GM18870 (cell line): ENCODE data around the gene ITM2C.

Source experiments
- ATAC-seq: cut with Tn5 transposase; IDR thresholded peaks from one replicate; pipeline ENCODE4 v1.9.1; 2021; ENCODE audit warnings: moderate library complexity; ENCODE audit not compliant: unreplicated experiment

The ITM2C gene, protein sequence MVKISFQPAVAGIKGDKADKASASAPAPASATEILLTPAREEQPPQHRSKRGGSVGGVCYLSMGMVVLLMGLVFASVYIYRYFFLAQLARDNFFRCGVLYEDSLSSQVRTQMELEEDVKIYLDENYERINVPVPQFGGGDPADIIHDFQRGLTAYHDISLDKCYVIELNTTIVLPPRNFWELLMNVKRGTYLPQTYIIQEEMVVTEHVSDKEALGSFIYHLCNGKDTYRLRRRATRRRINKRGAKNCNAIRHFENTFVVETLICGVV

DNA sequence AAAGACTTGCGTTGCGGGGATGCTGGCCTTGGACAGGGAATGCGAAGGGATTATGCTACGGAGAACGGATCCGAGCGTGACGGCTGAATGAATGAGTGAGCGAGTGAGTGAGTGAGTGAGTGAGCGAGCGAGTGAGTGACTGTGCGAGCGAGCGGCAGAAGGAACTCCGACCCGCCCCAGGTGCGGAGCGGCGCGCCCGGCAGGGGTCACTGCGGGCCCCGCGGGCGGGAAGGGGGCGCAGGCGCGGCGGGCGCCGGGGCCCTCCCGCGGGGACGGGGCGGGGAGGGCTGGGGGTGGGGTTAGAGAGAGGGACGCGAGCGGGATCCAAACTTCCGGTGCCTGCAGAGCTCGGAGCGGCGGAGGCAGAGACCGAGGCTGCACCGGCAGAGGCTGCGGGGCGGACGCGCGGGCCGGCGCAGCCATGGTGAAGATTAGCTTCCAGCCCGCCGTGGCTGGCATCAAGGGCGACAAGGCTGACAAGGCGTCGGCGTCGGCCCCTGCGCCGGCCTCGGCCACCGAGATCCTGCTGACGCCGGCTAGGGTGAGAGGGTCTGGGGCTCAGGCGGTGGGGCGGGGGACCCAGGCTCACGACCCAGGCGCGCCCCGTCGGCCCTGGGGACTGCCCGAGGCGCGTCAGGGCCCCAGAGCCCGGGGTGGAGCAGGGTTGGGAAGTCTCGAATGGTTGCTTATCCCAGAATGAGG lies at the start of gene ITM2C:
TSS of gene ITM2C (plus strand) at position 338 of the 702 bp plus-strand sequence. CDS start at position 422, 84 bp downstream.
- ATAC-seq, result no peak

DNA sequence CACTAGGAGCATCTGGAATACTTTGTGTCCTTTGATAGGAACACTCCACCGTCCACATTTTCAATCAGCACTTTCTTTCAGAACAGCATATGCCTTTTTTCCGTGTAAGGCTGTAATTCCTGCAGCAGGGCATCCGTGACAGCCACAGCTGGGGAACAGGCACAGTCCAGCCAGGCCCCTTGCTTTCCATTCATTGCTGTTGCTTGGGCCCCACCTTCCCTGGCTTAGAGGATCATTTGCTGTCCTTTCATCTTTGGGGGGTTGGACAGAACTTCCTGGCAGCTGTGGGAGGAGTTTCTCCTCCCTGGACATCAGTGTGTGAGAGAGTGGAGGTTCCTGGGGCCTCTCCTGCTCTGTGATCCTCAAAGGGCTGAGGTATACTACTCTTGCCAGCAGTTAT lies 49.7 kb upstream of the ITM2C start:
- no peak for ATAC-seq

- ATAC-seq, result no peak
Observed at GRCh38 chr2:230816735-230817134, 48.0 kb upstream of the ITM2C start.

- no peak for ATAC-seq
Observed at GRCh38 chr2:230819433-230819832, 45.3 kb upstream of the ITM2C start.

- ATAC-seq, result no peak
Observed at GRCh38 chr2:230821261-230821990, 43.3 kb upstream of the ITM2C start.

DNA sequence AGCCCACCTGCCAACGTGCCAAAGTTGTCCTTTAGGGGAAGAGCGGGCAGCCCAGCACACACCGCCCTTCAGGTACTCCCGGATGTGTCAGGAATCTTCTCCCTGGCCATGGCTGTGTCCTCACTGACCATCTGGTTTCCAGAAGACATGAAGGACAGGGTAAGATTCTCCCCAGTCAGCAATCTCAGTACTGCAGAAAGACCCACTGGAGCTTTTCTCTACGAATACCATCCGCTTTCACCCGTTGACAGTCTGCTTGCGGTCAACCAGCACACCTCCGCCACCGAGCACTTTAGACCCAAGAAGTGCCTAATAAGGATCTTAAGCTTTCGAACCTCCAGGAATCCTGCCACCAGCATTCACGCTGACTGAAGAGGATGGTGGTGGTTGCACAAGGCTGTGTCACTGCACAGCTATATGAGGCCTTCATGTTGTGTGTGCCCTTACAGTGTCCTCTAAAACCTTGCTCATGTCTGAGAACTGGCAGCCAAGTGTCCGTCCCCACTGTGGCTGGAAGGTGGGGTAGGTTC lies 42.7 kb upstream of the ITM2C start:
- ATAC-seq, result no peak

- no peak for ATAC-seq
Observed at GRCh38 chr2:230823264-230823964, 41.3 kb upstream of the ITM2C start.

- peak; percentile 50 for ATAC-seq
Observed at GRCh38 chr2:230824406-230824978, 40.2 kb upstream of the ITM2C start.

DNA sequence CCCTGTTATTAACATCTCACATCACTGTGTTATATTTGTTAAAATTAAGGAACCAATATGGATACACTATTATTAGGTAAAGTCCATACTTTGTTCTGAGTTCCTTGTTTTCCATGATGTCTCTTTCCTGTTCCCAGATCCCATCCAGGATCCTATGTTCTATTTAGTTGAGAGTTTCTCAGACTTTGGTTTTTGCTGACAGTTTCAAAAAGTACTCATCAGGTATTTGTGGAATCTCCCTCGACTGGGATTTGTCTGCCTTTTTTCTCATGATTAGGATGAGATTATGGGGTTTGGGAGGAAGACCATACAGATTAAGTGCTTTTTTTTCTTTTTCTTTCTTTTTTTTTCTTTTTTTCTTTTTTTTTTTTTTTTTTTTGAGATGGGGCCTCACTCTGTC lies 39.4 kb upstream of the ITM2C start:
- no peak for ATAC-seq

DNA sequence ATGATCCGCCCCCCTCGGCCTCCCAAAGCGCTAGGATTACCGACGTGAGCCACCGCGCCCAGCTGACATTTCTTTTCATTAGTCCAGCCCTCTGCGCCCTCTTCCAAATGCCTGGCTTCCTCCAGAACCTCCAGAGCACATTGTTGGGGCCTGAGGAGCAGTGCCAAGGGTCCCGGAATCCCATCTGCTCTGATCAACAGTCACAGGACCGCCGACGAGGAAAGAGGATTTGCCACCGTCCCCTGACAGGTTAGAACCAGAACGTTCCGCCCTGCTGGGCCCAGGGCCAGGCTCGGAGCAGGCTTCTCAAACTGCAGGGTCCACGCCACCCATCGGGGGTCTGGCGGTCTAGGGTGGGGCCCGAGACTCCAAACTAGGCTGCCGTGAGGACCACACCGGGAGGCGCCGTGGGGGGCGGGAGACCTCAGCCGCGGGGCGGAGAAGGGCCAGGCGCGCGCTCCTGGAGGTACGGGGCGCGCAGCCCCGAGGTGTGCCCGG lies 36.9 kb upstream of the ITM2C start:
- ATAC-seq, result no peak

DNA sequence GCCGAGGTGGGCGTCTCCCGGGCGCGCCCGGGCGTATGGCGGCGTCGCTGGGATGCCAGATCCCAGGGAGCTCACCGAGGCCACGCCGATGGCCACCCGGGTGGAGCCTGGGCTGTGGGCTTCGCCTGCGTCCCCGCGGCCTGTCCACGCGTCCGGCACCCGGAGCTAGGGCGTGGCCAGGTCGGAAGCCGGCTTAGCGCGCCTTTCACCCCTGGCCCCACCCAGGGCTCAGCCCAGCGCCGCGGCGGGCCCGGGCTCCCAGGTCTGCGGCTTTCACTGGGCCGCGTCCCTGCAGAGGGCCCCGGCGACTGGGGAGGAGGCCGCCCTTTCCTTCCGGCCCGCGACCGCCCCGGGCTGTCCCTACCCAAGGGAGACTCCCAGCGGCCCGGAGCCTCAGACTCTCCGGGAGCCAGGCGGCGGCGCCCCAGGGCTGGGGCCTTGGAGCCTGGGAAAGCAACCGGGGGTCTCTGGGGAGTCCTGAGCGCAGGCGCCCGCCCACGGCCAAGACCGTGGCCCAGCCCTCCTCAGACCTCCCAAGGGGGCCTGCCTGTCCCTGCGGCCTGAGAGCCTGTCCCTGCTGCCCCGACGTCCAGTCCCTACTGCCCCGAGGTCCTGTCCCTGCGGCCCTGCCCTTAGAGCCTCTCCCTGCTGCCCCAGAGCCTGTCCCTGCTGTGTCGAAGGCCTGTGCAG lies 36.3 kb upstream of the ITM2C start:
- ATAC-seq, result no peak

GRCh38 chr2:230829293-230829692 lies 35.4 kb upstream of the ITM2C start:
- ATAC-seq, result no peak

DNA sequence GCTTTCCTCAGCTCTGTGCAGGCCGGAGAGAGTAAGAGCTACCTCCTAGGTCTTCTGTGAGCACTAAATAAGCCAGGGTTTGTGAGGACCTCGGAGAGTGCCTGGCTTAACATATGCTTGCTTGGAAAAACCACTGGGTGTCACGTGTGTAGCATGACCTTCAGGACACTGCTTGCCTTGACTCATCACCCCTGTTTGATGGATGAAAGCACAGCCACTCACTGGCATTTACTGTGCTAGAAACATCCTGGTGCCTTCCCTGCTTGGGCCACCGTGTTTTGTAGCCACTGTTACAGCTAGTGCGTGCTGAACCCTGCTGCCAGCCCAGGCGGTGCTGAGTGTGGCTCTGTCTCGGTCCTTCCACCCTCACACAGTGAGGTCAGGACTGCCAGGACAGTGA lies 34.8 kb upstream of the ITM2C start:
- no peak for ATAC-seq

DNA sequence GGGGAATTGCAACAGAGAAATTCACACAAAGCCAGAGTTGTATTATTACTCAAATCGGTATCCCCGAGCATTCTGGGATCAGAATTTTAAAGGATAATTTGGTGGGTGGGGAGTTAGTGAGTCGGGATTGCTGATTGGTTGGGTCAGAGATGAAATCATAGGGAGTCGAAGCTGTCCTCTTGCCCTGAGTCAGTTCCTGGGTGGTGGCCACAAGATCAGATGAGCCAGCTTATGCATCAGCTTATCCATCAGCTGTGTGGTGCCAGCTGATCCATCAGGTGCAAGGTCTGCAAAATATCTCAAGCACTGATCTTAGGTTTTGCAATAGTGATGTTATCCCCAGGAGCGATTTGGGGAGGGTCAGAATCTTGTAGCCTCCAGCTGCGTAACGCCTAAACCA lies 34.3 kb upstream of the ITM2C start:
- no peak for ATAC-seq

DNA sequence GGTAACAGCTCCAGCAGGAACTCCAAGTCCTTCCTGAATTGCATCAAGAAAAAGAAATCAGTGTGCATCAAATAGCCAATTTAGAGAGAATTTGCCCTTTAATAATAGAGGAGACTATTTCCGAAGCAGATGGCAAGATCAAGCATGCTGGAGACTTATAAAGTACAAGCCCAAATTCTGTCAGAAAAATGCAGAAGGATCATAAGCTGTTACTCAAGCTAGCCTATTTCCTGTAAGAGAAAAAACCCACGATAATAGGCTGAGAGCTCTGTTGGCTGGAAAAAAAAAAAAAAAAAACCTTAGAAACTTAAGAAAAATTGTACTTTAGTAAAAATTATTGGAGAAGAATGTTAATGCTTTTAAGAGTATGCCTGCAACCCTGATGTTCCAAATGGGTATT lies 24.4 kb upstream of the ITM2C start:
- ATAC-seq, result no peak

GRCh38 chr2:230842473-230842872 lies 22.3 kb upstream of the ITM2C start:
- ATAC-seq, result no peak

- no peak for ATAC-seq
Observed at GRCh38 chr2:230843132-230843531, 21.6 kb upstream of the ITM2C start.

GRCh38 chr2:230846360-230846759 lies 18.4 kb upstream of the ITM2C start:
- no peak for ATAC-seq

DNA sequence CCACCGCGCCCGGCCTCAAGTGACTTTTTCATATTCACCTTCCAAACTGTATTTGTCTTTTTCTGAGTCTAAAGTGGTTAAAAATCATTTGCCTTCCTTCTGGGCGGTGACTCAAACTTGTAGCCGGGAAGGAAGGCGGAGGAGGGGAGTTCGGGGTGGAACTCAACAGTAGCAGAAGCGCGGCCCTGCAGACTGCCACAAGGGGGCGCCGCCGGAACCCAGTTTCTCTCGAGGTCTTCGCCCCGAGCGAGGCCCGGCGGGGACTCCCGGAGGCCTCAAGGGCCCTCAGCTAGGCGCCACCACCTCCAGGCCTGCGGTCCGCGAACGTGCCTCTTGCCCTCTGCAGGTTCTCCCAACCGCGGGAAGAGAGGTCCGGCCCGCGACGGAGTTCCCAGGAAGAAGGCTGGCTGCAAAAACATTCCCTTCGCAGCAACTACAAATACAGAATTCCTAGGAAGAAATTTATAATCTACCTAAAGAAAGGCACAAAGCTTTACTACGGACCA lies 16.8 kb upstream of the ITM2C start:
- peak; percentile 48 for ATAC-seq
